Inferior parietal cortex (tissue), 1 donor: ENCODE data around the gene MARS1.
"Not testable (repeated sequence)": the region's sequence is repeated elsewhere in the genome, so short reads cannot be mapped to it uniquely, and the experiment has no call there.

ENCODE experiments used
- DNase-seq: peaks from one replicate; pipeline ENCODE4 v3.0.0-alpha.2; 2016; ENCODE audit errors: extremely low spot score

Gene MARS1

GRCh38 chr12:57550641-57551549 is 63.0 kb downstream of the MARS1 start:
- no peak for DNase-seq

DNA sequence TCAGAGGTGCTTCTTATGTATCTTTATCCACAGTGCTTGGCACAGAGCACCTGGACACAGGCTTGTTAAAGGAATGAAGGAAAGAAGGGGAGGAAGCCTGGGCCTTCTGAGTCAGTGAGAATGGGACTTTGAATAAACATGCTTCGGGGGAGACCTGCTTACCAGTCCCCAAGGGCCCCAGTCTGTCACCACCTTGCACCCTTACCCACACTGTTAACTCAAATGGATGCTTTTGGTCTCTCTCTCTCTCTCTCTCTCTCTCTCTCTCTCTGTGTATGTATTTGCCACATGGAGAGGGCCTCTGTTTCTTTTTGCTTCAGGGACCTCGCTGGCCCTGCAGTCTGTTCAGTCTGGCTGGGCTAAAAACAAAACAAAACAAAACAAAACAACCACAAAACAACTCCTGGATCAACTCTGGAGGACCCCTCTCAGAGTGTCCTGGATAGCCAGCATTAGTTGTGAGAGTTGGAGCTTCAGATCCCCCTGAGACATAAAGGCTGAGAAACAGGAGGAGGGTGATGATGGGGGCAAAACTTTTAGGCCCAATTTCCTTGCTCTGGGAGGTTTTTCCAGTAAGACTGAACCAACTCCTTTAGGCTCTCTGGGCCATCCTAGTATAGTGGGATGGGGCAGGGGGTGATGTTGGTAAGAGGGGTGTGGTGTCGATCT is 63.9 kb downstream of the MARS1 start:
- DNase-seq = no peak

DNA sequence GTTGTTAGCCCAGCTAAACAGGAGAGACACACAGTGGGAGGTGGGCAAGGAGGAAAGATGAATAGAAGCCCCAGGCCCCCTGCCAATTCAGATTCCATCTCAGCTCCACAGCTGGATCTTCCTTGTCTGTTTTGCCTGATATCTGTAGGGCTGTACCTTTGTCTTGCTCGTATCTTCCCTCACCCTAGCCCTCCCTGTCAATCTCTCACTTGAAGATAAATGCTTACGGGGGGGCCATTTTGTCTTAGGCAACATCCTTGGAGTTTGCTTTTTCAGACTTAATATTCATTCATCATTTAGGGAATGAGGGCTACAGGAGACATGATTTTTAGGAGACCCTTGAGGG is 64.4 kb downstream of the MARS1 start:
- no peak for DNase-seq

- no peak for DNase-seq
Measured at GRCh38 chr12:57552835-57553313, 65.0 kb downstream of the MARS1 start.

GRCh38 chr12:57553343-57554202 is 65.7 kb downstream of the MARS1 start:
- DNase-seq = no peak

GRCh38 chr12:57554453-57554852 is 66.6 kb downstream of the MARS1 start:
- DNase-seq = no peak

GRCh38 chr12:57554897-57555296 is 67.0 kb downstream of the MARS1 start:
- no peak for DNase-seq

DNA sequence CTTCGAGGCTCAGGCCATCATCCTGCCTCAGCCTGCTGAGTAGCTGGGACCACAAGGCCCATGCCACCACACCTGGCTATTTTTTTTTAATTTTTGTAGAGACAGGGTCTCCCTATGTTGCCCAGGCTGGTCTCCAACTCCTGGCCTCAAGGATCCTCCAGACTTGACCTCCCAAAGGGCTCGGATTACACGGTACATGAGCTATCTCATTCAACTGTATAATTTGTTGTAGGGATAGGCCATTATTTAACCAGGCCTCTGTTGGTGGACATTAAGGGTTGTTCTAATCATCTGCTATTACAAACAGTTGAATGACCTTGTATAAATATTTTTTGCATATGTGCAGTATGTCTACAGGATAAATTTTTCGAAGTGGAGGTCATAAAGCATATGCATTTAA is 71.0 kb downstream of the MARS1 start:
- no peak for DNase-seq

DNA sequence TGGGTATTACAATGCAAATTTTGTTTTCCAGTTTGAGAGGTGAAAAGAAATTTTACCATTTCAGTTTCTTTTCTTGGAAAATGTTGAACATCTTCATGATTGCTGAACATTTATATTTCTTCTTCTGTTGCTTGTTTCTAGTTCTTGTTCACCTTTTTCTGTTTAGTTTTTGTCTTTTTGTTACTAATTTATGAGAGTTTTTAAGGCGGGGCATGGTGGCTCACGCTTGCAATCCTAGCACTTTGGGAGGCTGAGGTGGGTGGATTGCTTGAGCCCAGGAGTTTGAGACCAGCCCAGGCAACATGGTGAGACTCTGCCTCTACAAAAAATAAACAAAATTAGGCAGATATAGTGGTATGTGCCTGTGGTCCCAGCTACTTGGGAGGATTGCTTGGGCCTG is 72.6 kb downstream of the MARS1 start:
- no peak for DNase-seq

DNA sequence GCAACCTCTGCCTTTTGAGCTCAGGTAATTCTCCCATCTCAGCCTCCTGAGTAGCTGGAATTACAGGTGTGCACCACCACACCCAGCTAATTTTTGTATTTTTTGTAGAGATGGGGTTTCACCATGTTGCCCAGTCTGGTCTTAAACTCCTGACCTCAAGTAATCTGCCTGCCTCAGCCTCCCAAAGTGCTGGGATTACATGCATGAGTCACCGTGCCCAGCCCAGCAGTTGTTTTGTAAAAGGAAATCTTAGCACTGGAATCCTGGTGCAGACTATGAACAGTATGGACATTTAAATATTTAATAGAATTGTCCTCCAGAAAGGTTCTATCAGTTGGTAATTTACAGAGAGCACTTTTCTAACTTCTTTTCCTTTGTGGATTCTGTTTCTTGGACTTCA is 73.2 kb downstream of the MARS1 start:
- DNase-seq = not testable (repeated sequence)

DNA sequence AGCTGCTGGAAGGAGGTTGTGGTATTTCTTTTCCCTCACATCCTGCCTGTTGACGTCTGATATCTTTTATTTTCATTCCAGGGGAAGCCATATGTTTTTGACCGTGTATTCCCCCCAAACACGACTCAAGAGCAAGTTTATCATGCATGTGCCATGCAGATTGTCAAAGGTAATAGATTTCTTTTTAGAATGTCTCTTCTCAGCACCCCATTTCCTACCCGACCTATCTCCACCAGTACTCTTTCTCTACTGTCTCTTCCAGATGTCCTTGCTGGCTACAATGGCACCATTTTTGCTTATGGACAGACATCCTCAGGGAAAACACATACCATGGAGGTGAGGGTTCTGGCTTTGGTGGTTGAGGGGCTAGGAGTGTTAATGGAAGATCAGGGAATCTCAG is 75.5 kb downstream of the MARS1 start:
- DNase-seq = no peak

- DNase-seq = no peak
Measured at GRCh38 chr12:57564178-57564740, 76.4 kb downstream of the MARS1 start.
